ENCODE data around the gene ESRP2. TPM values are rescaled to one million over a fixed set of nuclear protein-coding genes. Genes with fewer than 3 reads are reported as not detected.

Gene ESRP2
- total and polyA plus RNA-seq, 8 donors, result 19.8 to 184 (median 35.9) TPM

DNA sequence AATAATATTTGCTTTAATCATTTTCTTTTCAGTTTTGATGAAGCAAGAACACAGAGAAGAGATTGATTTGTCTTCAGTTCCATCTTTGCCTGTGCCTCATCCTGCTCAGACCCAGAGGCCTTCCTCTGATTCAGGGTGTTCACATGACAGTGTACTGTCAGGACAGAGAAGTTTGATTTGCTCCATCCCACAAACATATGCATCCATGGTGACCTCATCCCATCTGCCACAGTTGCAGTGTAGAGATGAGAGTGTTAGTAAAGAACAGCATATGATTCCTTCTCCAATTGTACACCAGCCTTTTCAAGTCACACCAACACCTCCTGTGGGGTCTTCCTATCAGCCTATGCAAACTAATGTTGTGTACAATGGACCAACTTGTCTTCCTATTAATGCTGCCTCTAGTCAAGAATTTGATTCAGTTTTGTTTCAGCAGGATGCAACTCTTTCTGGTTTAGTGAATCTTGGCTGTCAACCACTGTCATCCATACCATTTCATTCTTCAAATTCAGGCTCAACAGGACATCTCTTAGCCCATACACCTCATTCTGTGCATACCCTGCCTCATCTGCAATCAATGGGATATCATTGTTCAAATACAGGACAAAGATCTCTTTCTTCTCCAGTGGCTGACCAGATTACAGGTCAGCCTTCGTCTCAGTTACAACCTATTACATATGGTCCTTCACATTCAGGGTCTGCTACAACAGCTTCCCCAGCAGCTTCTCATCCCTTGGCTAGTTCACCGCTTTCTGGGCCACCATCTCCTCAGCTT lies 45.0 kb downstream of the ESRP2 start:
- no peak for DNase-seq
- H3K27me3 ChIP-seq, result no peaks in the 10 kb centered on the region
- no peak overlapping the region for H3K4me3 ChIP-seq
- peaks cover 28 to 80% (median 66%) of the 10 kb centered on the region in 4 donors for H3K36me3 ChIP-seq
- intact Hi-C loops (cut with DNase I; ENCODE audit: low total_unique reads), result no loop called here
- no peak overlapping the region for H3K27ac ChIP-seq
- 66 to 89% (median 84%) methylated on average over 2 of the region's 2 CpGs for WGBS, 5 donors
- H3K9me3 ChIP-seq, result no peaks in the 10 kb centered on the region
- TF ChIP-seq, protein P1, sequence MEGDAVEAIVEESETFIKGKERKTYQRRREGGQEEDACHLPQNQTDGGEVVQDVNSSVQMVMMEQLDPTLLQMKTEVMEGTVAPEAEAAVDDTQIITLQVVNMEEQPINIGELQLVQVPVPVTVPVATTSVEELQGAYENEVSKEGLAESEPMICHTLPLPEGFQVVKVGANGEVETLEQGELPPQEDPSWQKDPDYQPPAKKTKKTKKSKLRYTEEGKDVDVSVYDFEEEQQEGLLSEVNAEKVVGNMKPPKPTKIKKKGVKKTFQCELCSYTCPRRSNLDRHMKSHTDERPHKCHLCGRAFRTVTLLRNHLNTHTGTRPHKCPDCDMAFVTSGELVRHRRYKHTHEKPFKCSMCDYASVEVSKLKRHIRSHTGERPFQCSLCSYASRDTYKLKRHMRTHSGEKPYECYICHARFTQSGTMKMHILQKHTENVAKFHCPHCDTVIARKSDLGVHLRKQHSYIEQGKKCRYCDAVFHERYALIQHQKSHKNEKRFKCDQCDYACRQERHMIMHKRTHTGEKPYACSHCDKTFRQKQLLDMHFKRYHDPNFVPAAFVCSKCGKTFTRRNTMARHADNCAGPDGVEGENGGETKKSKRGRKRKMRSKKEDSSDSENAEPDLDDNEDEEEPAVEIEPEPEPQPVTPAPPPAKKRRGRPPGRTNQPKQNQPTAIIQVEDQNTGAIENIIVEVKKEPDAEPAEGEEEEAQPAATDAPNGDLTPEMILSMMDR (IDR thresholded peaks at IDR 0.05), result no peak
- TF ChIP-seq EP300 (IDR thresholded peaks at IDR 0.05) (no peak), POLR2A (IDR thresholded peaks at IDR 0.05) (no peak), POLR2AphosphoS5 (IDR thresholded peaks at IDR 0.05) (no peak)
- no peaks in the 10 kb centered on the region for H3K4me1 ChIP-seq

DNA sequence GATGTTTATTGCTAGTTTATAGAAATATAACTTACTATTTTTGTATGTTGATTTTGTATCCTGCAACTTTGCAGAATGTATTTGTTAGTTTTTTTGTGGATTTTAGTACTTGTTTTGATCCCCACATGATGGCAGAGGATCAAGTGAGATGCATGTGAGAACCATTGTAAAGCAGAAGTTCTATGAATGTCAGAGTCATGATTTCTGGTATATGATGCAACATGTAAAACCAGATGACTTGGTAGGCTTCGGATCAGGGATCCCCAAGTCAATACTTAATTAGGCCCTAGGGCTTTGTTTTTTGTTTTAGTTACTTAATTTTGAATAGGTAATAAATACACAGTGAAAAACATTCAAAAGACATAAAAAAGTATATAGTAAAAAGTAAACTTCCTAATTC lies 45.8 kb downstream of the ESRP2 start:
- DNase-seq, result no peak
- no peaks in the 10 kb centered on the region for H3K9me3 ChIP-seq
- no peaks in the 10 kb centered on the region for H3K27me3 ChIP-seq
- H3K4me1 ChIP-seq, result no peaks in the 10 kb centered on the region
- intact Hi-C loops (cut with DNase I; ENCODE audit: low total_unique reads), result no loop called here
- 82 to 95% (median 91%) methylated on average over 1 of the region's 1 CpG for WGBS, 5 donors
- no peak overlapping the region for H3K4me3 ChIP-seq
- peaks cover 30 to 85% (median 73%) of the 10 kb centered on the region in 4 donors for H3K36me3 ChIP-seq
- H3K27ac ChIP-seq, result no peak overlapping the region
- TF ChIP-seq, protein P1 (IDR thresholded peaks at IDR 0.05), result no peak
- TF ChIP-seq EP300 (IDR thresholded peaks at IDR 0.05) (no peak), POLR2A (IDR thresholded peaks at IDR 0.05) (no peak), POLR2AphosphoS5 (IDR thresholded peaks at IDR 0.05) (no peak)

DNA sequence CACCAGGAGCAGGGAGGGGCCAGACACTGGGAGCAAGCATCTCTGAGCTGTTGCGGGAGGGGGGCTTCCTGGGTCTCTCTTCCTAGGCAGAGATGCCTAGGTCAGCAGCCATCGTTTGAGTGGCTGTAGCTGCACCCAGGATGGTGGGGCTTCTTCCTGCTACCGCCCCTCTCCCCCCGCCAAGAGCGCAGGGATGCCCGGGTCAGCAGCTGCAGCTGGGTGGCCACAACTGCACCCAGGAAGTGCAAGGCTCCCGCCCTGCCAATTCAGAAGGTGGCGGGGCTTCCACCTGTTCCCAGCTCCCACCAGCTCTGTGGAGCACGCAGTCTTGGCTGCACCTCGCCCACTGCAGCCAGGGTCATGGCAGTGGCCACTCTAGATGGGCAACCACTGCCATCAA lies 47.8 kb downstream of the ESRP2 start:
- H3K36me3 ChIP-seq, result peaks cover 36 to 94% (median 87%) of the 10 kb centered on the region in 4 donors
- TF ChIP-seq POLR2A (IDR thresholded peaks at IDR 0.05) (no peak), EP300 (IDR thresholded peaks at IDR 0.05) (no peak), POLR2AphosphoS5 (IDR thresholded peaks at IDR 0.05) (no peak)
- TF ChIP-seq, protein P1 (IDR thresholded peaks at IDR 0.05), result no peak
- no peak overlapping the region for H3K4me3 ChIP-seq
- intact Hi-C loops (cut with DNase I; ENCODE audit: low total_unique reads), result no loop called here
- no peaks in the 10 kb centered on the region for H3K4me1 ChIP-seq
- H3K27ac ChIP-seq, result no peak overlapping the region
- WGBS, 5 donors, result 91 to 99% (median 98%) methylated on average over 8 to 10 of the region's 10 CpGs
- DNase-seq, result no peak
- no peaks in the 10 kb centered on the region for H3K27me3 ChIP-seq
- no peaks in the 10 kb centered on the region for H3K9me3 ChIP-seq

DNA sequence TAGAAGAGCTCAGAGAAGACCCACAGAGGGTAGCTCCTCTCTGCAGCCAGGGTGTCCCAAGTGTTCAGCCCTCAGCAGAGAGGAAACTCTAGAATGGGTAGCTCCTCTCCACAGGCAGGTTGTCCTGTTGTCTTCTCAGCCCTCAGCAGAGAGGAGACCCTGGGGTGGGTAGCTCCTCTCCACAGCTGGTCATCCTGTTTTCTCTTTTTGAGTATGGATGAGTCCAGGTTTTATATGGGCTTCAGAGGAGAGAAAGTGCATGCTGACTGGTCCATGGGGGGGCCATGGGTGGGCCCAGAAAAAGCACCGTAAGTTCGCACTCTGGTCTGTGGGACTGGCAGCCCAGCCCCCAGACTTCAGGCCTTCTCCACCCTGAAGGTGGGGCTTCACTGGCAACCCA lies 48.4 kb downstream of the ESRP2 start:
- TF ChIP-seq, protein P1 (IDR thresholded peaks at IDR 0.05), result no peak
- no peak for TF ChIP-seq EP300 (IDR thresholded peaks at IDR 0.05)
- TF ChIP-seq POLR2AphosphoS5 (IDR thresholded peaks at IDR 0.05), result no peak
- TF ChIP-seq POLR2A (IDR thresholded peaks at IDR 0.05), result no peak
- Histone ChIP-seq H3K4me3 (no peak overlapping the region), H3K36me3 (peaks cover 39 to 95% (median 87%) of the 10 kb centered on the region in 4 donors), H3K9me3 (no peaks in the 10 kb centered on the region), H3K4me1 (no peaks in the 10 kb centered on the region), H3K27ac (no peak overlapping the region), H3K27me3 (no peaks in the 10 kb centered on the region)
- intact Hi-C loops (cut with DNase I; ENCODE audit: low total_unique reads), result no loop called here
- DNase-seq, result no peak
- WGBS, 5 donors, result 90 to 100% (median 100%) methylated on average over 2 of the region's 2 CpGs

Data from stomach (tissue), 9 donors.